ENCODE data around the gene CFDP1. TPM values are rescaled to one million over a fixed set of nuclear protein-coding genes. Genes with fewer than 3 reads are reported as not detected.

CFDP1 gene
- total and polyA plus RNA-seq, 8 donors, result 43.4 to 151 (median 134) TPM

GRCh38 chr16:75254359-75254837 is 178.9 kb downstream of the CFDP1 start:
- Histone ChIP-seq H3K27ac (peak overlapping the region; percentile 50 to 76), H3K36me3 (no peaks in the 10 kb centered on the region), H3K4me3 (no peak overlapping the region), H3K27me3 (peaks cover 0 to 76% of the 10 kb centered on the region in 2 donors), H3K9me3 (no peaks in the 10 kb centered on the region), H3K4me1 (peaks cover 63 to 88% of the 10 kb centered on the region in 2 donors)
- intact Hi-C loops (cut with DNase I), result no loop called here
- ATAC-seq (peak; percentile 21), DNase-seq (peak in 2 of 4 donors; percentile 64 to 70)
- TF ChIP-seq, protein P1, sequence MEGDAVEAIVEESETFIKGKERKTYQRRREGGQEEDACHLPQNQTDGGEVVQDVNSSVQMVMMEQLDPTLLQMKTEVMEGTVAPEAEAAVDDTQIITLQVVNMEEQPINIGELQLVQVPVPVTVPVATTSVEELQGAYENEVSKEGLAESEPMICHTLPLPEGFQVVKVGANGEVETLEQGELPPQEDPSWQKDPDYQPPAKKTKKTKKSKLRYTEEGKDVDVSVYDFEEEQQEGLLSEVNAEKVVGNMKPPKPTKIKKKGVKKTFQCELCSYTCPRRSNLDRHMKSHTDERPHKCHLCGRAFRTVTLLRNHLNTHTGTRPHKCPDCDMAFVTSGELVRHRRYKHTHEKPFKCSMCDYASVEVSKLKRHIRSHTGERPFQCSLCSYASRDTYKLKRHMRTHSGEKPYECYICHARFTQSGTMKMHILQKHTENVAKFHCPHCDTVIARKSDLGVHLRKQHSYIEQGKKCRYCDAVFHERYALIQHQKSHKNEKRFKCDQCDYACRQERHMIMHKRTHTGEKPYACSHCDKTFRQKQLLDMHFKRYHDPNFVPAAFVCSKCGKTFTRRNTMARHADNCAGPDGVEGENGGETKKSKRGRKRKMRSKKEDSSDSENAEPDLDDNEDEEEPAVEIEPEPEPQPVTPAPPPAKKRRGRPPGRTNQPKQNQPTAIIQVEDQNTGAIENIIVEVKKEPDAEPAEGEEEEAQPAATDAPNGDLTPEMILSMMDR (IDR thresholded peaks at IDR 0.05), result no peak

DNA sequence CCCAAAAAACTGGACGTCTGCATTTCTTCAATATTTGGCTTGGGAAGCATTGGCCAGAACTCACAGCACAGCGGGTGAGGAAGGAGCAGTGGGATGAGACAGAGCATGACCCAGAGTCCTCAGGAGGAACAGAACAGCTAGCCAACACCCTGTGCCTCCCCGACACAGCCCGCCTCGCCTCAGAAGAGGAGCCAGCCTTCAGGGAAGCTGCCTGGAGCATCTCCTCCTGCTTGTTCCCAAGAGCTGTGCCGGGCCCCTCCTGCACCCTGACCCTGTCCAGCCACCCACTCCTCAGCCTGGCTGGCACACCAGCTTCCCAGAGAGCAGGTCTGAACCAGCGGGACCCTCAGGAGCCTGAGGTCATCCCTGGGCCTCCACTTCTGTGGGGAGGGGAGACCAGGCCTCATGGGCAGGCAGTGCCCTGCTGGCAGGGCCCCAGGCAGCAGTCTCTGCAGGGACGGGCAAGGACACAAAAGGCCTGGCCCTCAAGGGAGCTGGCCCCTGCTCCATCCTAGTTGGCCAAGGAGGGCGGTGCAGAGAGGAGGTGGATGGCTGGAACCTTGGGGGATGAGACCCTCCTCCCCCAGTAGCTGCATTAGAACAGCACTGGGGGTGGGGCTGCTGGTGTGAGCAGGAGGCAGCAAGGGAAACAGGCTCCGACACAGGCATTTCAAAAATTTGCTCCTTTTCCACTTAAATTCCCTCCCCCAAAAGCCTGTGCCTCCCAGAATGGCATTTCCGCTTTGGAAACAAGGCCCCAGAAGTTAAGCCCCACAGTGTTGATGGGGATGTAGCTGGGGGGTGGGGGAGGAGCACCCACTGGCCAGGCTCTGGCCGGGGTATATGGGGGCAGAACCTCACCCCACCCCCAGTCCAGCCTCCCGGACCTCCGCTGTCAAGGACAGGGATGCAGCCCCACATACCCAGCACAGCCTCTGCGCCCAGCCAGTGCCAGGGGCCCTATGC is 180.1 kb downstream of the CFDP1 start:
- peak overlapping the region; percentile 76 to 82 for H3K27ac ChIP-seq
- DNase-seq, result peak in 2 of 4 donors; percentile 34 to 56
- H3K4me3 ChIP-seq, result no peak overlapping the region
- no peak for ATAC-seq
- no peaks in the 10 kb centered on the region for H3K9me3 ChIP-seq
- H3K27me3 ChIP-seq, result peaks cover 0 to 87% of the 10 kb centered on the region in 2 donors
- H3K4me1 ChIP-seq, result peaks cover 73 to 94% of the 10 kb centered on the region in 2 donors
- intact Hi-C loops (cut with DNase I), result no loop called here
- no peaks in the 10 kb centered on the region for H3K36me3 ChIP-seq
- TF ChIP-seq, protein P1 (IDR thresholded peaks at IDR 0.05), result no peak

DNA sequence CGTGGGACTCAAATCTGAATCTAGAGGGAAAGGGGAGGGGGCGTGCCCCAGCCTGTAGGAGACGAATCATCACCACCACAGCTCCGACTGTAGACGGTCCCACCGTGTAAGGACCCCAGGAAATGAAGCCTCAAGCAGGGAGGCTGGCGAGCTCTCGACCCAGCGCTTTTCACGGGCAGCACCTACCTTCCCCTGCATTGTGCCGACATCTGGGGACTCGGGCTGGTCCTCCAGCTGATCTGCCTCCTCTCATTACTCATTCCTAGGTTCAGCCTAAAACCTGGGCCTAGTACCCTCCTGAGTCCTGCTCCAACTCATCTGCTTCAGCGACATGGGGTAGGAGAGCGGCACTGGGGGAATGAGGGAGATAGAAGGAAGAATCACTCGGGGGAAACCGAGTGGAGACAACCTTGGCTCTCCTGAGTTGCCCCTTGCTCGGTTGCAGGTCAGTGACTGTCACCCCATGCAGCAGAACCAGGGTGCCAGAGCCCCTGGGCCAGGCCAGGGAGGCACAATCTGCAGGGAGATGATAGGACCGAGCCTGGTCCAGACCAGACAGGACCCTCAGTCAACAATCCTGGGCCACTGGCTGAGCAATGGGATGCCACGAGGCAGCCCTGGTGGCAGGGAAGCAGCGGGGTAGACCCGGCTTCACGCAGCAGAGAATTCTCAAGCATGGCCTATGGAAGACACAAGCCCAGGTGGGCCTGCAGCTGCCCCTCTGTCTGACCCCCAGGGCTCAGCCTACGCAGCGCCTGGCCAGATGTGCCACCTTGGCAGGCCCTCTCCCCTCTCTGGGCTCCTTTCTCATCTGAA is 181.0 kb downstream of the CFDP1 start:
- TF ChIP-seq, protein P1 (IDR thresholded peaks at IDR 0.05), result no peak
- Histone ChIP-seq H3K36me3 (no peaks in the 10 kb centered on the region), H3K4me1 (peaks cover 67 to 94% of the 10 kb centered on the region in 2 donors), H3K4me3 (peak overlapping the region in 1 of 2 donors; percentile 58), H3K27me3 (peaks cover 0 to 97% of the 10 kb centered on the region in 2 donors), H3K27ac (peak overlapping the region; percentile 76 to 82), H3K9me3 (no peaks in the 10 kb centered on the region)
- intact Hi-C loops (cut with DNase I), result no loop called here
- DNase-seq, result peak in 1 of 4 donors; percentile 61
- ATAC-seq, result no peak

- intact Hi-C loops (cut with DNase I), result no loop called here
- no peaks in the 10 kb centered on the region for H3K36me3 ChIP-seq
- ATAC-seq, result peak; percentile 80
- H3K9me3 ChIP-seq, result no peaks in the 10 kb centered on the region
- TF ChIP-seq, protein P1 (IDR thresholded peaks at IDR 0.05), result no peak
- H3K4me1 ChIP-seq, result peaks cover 59 to 94% of the 10 kb centered on the region in 2 donors
- H3K27me3 ChIP-seq, result peaks cover 0 to 93% of the 10 kb centered on the region in 2 donors
- peak in 3 of 4 donors; percentile 87 to 92 (median 92) for DNase-seq
- peak within 1 kb of the TSS; percentile 82 to 87 for H3K27ac ChIP-seq
- H3K4me3 ChIP-seq, result peak within 1 kb of the TSS; percentile 58 to 92
These were observed 181.8 kb downstream of the CFDP1 start, which contains the start of gene BCAR1 for GRCh38 chr16:75251280-75252048. BCAR1 (minus strand) TSS chr16:75251624; CDS start chr16:75251482, 142 bp downstream.

Measured in left lung (tissue), 10 donors.